ENCODE measurements around the gene GPR183.

The GPR183 gene

GRCh38 chr13:99339230-99339721 is 32.1 kb upstream of the GPR183 start:
- DNase-seq, result no peak

- no peak for DNase-seq
These were observed 28.4 kb upstream of the GPR183 start for GRCh38 chr13:99335603-99336002.

GRCh38 chr13:99335087-99335486 is 27.9 kb upstream of the GPR183 start:
- DNase-seq, result no peak

- no peak for DNase-seq
These were observed 27.0 kb upstream of the GPR183 start for GRCh38 chr13:99334221-99334620.

- no peak for DNase-seq
These were observed 25.3 kb upstream of the GPR183 start for GRCh38 chr13:99332456-99332855.

- no peak for DNase-seq
These were observed 24.7 kb upstream of the GPR183 start for GRCh38 chr13:99331881-99332293.

- no peak for DNase-seq
These were observed 23.7 kb upstream of the GPR183 start for GRCh38 chr13:99330942-99331341.

- no peak for DNase-seq
These were observed 22.3 kb upstream of the GPR183 start for GRCh38 chr13:99329477-99329876.

- no peak for DNase-seq
These were observed 20.6 kb upstream of the GPR183 start for GRCh38 chr13:99327761-99328160.

GRCh38 chr13:99327126-99327525 is 19.9 kb upstream of the GPR183 start:
- DNase-seq, result no peak

GRCh38 chr13:99326012-99326411 is 18.8 kb upstream of the GPR183 start:
- DNase-seq, result no peak

GRCh38 chr13:99323488-99323887 is 16.3 kb upstream of the GPR183 start:
- no peak for DNase-seq

- no peak for DNase-seq
These were observed 15.3 kb upstream of the GPR183 start for GRCh38 chr13:99322297-99323103.

GRCh38 chr13:99321709-99322108 is 14.5 kb upstream of the GPR183 start:
- DNase-seq, result no peak

- DNase-seq, result no peak
These were observed 13.7 kb upstream of the GPR183 start for GRCh38 chr13:99320693-99321481.

- no peak for DNase-seq
These were observed 9.6 kb upstream of the GPR183 start for GRCh38 chr13:99316657-99317256.

- no peak for DNase-seq
These were observed 9.0 kb upstream of the GPR183 start for GRCh38 chr13:99316224-99316623.

- DNase-seq, result no peak
These were observed 8.0 kb upstream of the GPR183 start for GRCh38 chr13:99315186-99315585.

GRCh38 chr13:99314640-99315176 is 7.5 kb upstream of the GPR183 start:
- no peak for DNase-seq

- no peak for DNase-seq
These were observed 6.7 kb upstream of the GPR183 start for GRCh38 chr13:99313941-99314340.

GRCh38 chr13:99313501-99313900 is 6.3 kb upstream of the GPR183 start:
- no peak for DNase-seq

GRCh38 chr13:99312493-99312883 is 5.3 kb upstream of the GPR183 start:
- no peak for DNase-seq

GRCh38 chr13:99311748-99312492 is 4.7 kb upstream of the GPR183 start:
- no peak for DNase-seq
